ENCODE results near the gene COMP.
"Not testable (repeated sequence)": the region's sequence is repeated elsewhere in the genome, so short reads cannot be mapped to it uniquely, and the experiment has no call there.

The COMP gene

DNA sequence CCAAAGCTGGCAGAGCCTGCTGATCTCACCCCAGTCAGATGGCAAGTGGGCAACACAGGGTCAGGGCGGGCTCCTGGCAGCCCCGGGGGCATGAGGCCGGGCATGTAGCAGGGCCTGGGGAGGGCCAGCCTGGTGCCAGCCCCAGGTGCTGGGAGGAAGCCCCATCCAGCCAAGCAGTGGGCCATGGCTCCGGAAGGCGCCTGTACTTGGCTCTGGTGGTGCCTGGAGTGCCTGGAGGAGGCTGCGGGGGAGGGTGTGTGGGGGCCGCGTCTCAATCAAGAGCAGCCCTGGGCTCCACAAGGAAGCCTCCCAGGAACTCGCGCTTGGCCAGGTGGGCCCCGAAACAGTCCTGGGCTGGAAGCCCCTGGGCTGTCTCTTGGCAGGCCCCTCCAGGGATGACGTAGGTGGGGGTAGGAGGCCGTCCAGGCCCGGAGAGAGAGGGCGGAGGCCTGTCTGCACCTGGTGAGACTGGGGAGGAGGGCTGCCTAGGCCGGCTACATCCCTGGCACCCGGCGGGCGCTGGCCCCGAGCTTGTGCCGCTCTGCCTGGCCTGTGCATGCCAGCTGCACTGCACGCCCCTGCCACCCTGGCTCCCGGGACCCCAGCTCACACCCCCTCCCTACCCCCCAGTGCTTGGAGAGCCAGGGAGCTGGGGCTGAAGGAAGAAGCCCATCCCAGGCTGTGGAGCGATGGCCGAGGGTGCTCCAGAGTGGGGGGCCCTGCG lies 45.9 kb downstream of the COMP start:
- DNase-seq = no peak

DNA sequence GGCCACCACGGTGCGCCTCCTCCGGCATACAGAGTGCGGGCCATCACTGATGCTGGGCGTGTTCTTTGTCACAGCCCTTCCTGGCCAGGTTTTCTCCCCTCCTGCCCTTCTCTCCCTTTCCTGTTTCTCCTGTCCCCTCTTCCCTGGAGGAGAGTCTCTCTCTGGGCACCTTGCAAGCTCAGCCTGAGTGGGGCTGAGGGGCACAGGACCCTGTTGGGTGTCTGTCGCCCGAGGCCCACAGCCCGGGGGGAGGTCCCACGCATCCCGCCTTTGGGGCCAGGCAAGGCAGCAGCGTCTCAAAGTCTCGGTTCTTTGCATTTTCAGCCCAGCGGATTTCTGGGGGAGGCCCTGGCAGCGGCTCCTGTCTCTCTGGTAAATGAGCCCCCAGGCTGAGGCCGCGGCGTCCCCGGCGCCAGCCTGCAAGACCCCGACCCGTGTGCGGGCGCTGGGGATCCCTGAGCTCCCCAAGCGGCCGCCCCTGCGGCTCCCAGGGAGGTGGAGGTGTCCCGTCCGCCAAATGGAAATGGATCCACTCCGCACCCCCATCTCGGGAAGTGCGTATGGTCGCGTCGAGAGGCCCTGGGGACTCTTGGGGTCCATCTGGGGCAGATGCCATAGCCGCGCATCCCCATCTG lies 47.2 kb downstream of the COMP start:
- DNase-seq = no peak

DNA sequence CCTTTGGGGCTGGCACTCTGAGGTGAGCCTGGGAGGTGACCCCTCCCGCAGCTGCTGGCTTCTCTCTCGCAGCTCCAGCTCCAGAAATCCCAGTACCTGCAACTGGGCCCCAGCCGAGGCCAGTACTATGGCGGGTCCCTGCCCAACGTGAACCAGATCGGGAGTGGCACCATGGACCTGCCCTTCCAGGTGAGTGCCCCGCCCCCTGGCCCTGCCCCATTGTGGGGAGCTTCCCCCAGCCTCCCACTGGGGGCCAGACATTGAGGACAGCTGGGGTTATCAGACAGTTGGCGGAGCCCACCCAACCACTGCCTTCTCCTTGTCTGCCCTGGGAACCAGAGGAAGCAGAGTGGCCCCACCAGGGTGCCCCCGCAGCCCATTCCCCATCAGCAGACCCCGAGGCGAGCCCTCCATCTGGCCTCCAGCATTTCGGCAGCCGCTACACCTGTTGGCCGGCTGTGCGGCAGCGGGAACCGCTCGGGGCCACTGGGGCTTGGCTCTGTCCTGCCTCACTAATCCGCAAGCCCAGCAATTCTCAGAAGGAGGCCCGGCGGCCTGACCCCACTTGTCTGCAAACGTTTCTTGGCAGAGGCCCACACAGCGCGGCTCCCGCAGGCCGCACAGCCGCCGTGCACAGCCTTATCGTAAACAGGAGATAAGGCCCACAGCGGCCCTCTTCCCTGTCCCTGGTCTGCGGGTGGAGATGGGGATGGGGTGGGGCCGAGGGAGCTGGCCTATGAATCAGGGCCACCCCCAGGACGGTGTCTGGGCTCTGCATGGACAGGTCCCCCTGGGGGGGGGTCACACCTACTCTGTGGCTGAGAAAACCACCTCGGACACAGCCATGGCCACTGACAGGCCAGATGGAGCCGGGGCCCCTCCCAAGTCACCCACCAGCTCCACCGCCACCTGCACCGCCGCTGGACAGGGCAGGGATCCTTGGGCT lies 48.0 kb downstream of the COMP start:
- DNase-seq = no peak

DNA sequence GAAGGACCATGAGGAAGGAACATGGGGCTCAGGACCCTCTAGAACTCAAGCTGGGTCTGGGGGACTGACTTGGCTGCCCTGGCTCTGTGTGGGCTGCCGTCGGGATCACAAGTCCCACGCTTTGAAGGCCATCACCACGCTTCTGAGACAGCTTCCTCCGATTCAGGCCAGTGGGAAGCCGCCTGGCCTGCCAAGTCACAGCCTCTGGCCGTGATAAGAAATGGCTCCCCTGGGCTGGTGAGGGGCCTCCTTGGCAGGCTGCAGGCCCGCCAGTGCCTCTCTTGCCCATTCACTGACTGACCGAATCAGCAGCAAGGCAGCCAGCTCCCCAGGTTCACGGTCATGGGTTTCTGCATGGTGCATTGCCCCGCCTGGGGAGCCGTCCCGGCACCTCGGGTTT lies 48.8 kb downstream of the COMP start:
- no peak for DNase-seq

DNA sequence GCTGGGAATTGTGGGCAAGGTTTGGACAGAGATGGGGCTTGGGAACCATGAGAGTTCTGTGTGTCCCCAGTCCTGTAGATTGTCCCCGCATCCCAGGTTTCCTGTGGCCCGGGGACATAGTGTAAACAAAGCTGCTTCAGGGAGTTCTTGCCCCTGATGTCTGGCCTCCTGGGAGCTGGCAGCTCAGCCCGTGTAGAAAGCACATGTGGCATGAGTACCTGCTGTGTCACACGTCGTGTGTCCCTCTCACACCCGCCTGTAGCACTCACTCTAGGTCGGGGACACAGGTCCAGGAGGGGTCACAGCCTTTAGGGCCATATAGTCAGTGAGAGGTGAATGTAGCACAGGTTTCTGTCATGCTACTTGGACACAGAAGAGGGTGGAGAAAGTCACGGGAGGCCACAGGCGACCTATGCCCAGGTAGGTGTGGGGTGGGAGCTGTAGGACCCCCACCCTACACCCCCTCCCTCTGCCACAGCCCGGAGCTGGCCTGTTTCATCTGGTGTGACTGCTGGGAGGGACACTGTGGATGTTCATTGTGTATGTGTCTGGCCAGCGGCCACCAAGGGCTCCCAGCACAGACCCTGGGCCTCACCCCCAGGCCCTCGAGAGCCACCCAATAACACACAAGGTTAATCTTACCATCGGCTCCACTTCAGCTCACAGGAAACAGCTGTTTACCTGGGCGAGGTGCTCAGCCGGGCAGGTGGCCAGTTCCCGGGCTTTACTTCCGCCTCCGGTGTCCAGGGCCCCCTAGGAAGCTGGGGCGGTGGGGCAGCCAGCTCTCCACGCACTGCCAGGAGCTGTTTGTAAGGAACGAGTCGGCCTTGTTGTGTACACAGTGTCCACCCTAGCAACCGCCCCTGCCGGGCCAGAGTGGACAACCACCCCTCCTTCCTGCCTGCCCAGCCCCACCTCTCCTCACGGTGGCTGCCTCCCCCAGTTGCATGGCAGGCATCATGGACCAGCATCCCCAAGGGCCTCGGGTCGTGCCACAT lies 49.7 kb downstream of the COMP start:
- DNase-seq = no peak

DNA sequence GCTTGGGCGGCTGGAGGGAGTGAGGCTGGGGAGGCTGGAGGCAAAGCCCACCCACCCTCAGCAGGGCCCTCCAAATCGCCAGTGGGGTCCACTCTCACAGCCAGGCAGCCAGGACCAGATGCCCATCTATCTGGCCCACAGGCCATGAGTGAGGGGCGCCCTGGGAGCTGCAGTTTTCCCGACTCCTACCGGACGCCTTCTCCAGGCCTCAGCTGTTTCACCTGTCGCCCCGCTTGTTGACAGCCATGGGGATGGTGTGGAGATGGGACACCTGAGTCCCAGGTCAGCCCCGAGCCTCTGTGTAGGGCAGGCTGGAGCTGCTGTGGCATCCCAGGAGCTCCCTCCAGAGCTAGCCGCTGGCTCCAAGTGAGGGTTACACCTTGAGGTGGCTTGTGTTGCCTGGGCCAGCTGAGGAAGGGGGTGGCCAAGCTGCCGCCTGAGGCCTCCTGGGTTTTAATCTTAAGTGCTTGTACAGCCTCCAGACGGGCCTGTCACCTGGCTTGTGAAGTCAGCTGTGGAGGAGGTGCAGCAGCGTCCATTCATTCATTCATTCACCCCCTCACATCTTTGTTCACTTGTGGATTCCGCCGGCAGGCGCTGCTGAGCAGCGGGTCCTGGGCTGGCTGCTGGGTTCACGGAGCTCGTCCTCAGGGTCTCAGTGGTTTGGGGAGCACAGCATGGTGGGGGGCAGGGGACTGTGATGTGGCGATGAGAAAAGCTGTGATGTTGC lies 52.0 kb downstream of the COMP start:
- DNase-seq = no peak

DNA sequence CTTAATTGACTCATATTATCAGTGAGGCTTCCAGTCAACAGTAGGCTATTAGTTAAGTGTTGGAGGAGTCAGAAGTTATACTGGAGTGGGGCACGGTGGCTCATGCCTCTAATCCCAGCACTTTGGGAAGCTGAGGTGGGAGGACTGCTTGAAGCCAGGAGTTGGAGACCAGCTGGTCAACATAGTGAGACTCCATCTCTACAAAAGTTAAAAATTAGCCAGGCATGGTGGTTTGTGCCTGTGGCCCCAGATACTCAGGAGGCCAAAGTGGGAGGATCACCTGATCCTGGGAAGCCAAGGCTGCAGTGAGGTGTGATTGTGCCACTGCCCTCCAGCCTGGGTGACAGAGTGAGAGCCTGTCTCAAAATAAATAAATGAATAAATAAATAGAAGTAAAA lies 53.2 kb downstream of the COMP start:
- DNase-seq = no peak

DNA sequence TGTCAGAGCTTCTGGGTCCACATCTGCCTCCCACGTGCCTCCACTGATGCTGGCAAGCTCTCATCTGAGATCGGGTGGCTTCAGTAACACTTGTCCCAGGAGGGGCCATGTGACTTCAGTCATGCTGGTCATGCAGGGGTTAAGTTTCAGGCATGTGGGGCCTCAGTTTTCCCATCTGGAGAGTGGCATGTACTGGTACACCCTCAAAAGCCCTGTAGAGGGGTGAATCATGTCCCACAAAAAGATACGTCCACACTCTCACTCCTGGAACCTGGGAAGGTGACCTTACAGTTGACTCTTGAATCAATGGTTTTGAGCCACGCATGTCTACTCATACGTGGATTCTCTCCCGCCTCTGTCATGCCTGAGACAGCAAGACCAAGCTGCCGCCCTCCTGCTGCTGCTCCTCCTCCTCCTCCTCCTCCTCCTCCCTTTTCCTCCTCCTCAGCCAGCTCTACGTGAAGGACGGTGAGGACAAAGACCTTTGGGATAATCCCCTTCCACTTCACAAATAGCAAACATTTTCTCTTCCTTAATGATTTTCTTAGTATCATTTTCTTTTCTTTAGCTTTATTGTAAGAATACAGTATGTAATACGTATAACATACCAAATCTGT lies 53.7 kb downstream of the COMP start:
- no peak for DNase-seq

DNA sequence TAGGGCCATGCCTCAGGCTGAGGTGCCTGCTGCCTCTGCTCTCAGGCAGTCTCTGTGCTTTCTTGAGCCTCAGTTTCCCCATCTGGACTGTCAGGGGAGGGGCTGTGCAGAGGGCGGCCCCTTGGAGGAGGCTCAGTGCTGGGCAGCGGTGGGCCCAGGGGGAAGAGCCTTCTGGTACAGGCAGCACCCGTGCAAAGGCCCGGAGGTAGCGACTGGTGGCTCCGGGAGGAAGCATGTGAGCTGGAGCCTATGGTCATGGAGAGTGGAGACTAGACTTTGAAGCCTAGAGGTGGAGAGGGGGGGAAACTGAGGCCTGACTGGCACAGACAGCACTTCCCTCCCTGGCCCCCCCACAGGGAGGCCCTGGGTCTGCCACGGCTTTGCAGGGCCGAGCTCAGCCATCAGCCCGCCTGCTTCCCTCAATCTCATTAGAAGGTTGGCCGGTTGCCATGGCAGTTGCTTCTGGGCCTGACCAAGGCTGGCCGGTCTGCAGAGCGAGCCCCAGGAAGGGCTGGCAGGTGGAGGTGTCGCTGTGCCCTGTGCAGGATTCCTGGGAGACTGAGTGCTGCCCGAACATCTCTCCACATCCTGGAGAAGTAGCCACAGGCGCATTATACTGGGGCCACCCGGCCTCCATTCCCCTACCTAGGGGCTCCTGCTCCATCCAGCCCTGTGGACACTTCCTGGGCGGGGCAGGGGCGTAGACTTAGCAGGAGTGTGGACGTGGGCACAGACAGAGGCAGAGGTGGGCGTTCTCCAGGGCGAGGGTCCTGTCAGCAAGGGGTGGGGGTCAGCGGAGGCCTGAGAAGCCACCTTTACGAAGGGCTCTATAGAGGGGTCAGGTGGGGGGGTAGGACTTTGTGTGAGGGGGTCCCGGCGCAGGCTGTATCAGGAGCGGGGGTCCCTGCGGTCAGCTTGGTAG lies 54.4 kb downstream of the COMP start:
- no peak for DNase-seq

DNA sequence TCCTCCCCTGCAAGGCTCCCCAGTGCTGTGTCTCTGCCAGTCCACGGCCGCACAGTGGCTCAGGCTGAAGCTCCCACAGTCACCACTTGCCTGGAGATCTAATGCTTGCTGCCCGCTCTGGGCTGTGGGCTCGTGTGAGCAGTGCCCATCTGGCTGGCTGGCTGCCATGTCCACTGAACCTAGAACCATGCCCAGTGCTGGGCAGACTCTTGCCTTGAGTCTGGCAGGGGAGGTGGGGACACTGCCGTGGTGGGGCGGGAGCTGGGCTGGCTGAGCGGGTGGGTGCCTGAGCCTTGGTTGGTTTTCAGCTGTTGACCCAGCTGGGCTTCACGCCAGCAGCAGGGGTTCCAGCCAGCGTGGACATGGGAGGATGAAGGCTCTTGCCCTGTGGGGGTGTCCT lies 55.4 kb downstream of the COMP start:
- no peak for DNase-seq

DNA sequence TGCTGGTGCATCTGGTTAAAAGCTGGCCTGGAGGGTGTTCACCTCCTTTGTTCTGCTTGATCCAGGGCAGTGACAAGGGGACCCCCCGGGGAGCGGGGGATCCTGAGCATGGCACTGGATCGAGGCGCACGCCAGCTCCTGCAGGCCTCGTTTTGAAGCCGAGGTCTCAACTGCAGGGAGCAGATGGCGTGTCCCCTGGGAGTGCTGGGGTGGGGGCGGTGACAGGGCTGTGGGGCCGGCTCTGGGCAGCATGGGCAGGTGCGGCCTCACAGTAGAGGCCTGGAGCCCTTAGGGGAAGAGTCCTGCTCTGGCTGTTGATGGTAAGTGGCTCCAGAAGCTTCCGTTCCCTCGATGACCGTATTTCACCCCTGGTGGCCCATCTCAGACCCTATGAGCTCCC lies 55.8 kb downstream of the COMP start:
- DNase-seq = no peak

DNA sequence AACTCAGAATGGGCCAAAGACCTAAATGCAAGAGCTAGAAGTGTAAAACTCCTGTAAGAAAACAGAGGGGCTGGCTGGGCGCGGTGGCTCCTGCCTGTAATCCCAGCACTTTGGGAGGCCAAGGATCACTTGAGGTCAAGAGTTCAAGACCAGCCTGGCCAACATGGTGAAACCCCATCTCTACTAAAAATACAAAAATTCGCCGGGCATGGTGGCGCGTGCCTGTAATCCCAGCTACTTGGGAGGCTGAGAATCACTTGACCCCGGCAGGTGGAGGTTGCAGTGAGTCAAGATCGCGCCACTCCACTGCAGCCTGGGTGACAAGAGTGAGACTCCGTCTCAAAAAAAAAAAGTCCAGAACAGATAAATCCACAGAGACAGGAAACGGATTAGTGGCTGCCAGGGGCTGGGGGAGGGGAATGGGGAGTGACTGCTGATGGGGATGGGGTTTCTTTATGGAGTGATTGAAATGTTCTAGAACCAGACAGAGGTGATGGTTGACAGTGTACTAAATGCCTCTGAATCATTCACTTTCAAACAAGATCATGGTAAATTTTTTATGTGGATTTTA lies 57.3 kb downstream of the COMP start:
- not testable (repeated sequence) for DNase-seq

DNA sequence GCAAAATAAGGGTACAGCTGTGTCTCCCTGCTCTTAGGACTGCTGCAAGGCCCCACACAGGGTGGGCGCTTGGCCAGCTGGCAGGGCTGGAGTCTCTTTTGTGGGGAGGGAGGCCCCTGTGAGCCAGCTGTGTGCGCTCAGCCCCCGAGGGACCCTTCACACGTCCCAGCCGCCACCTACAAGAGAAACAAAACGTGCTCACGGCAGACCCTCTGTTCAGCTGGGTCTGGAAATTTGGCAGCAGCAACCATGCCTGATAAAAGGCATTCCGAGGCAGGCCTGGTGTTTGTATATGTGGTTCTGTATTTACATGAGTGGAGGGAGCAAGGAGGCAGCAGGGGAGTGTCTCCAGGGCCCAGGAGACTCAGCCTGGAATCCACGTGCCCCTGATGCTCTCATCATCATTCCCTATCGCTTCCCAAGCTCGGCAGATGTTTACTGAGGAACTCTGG lies 57.9 kb downstream of the COMP start:
- DNase-seq = no peak

Data from activated CD4-positive, alpha-beta T cell treated with anti-CD3 and anti-CD28 coated beads, Interleukin-10, Interleukin-2, amounts not matched to agents 100 ng/mL and 50 ng/mL, durations not matched to agents 16 hours and 8 hours (primary cell).